Head of caudate nucleus (tissue), 42 donors: Measurements from ENCODE around the gene MIGA2.
A peak's percentile ranks its signal among the peaks of the same experiment; 100 is the strongest.
"Not testable (repeated sequence)": the region's sequence is repeated elsewhere in the genome, so short reads cannot be mapped to it uniquely, and the experiment has no call there.

Experiments
- DNase-seq, 42 donors: peaks; one replicate each; pipeline versions ENCODE4 v3.0.0 to v3.0.0-alpha.2; 2020 to 2021; ENCODE audit warnings: mixed read lengths in 7 of 42
- intact Hi-C: fragments of 100-400 bp; cut with DNase I; formaldehyde crosslinking; loops from one replicate; pipeline ENCODE4 v1.15.0; 2022

Gene MIGA2

GRCh38 chr9:129031514-129031913, 4.9 kb upstream of the MIGA2 start:
- intact Hi-C loops = no loop called here
- DNase-seq = no peak

GRCh38 chr9:129032541-129033159, 3.8 kb upstream of the MIGA2 start:
- intact Hi-C loops = no loop called here
- DNase-seq = no peak

GRCh38 chr9:129033216-129033615, 3.2 kb upstream of the MIGA2 start:
- no peak for DNase-seq
- intact Hi-C loops = no loop called here

GRCh38 chr9:129035838-129036237, 588 bp upstream of the MIGA2 start:
- intact Hi-C loops = not testable (repeated sequence)
- DNase-seq = peak in 4 of 42 donors; percentile 7 to 26 (median 16)

GRCh38 chr9:129036923-129037766, 719 bp downstream of the MIGA2 start:
- DNase-seq = no peak
- intact Hi-C loops = no loop called here

- intact Hi-C loops = no loop called here
Observed at GRCh38 chr9:129037767-129038098, 1.3 kb downstream of the MIGA2 start.

GRCh38 chr9:129038109-129038852, 1.9 kb downstream of the MIGA2 start:
- intact Hi-C loops = no loop called here

More at GRCh38 chr9:129037767-129038098, 1.3 kb downstream of the MIGA2 start:
- no peak for DNase-seq

GRCh38 chr9:129040113-129040643, 3.8 kb downstream of the MIGA2 start:
- intact Hi-C loops = no loop called here
- DNase-seq = no peak

More at GRCh38 chr9:129038109-129038852, 1.9 kb downstream of the MIGA2 start:
- DNase-seq = peak in 18 of 42 donors; percentile 9 to 54 (median 30)

- intact Hi-C loops = no loop called here
- DNase-seq = no peak
Observed at GRCh38 chr9:129042016-129042415, 5.6 kb downstream of the MIGA2 start.

- no peak for DNase-seq
- intact Hi-C loops = no loop called here
Observed at GRCh38 chr9:129052592-129052991, 16.2 kb downstream of the MIGA2 start.

- DNase-seq = no peak
- intact Hi-C loops = no loop called here
Observed at GRCh38 chr9:129053020-129053419, 16.6 kb downstream of the MIGA2 start.

- intact Hi-C loops = no loop called here
- DNase-seq = no peak
Observed at GRCh38 chr9:129054163-129054851, 17.9 kb downstream of the MIGA2 start.

- intact Hi-C loops = no loop called here
- DNase-seq = no peak
Observed at GRCh38 chr9:129058965-129059795, 22.8 kb downstream of the MIGA2 start.

GRCh38 chr9:129059796-129060785, 23.7 kb downstream of the MIGA2 start:
- intact Hi-C loops = no loop called here
- no peak for DNase-seq

GRCh38 chr9:129060991-129061390, 24.6 kb downstream of the MIGA2 start:
- intact Hi-C loops = no loop called here
- no peak for DNase-seq

GRCh38 chr9:129063061-129063460, 26.6 kb downstream of the MIGA2 start:
- no peak for DNase-seq
- intact Hi-C loops = no loop called here

- DNase-seq = no peak
- intact Hi-C loops = no loop called here
Observed at GRCh38 chr9:129064499-129064908, 28.1 kb downstream of the MIGA2 start.
